ENCODE measurements around the gene EHBP1. TPM values are rescaled to one million over a fixed set of nuclear protein-coding genes. Genes with fewer than 3 reads are reported as not detected.
A peak's percentile ranks its signal among the peaks of the same experiment; 100 is the strongest.

Gene EHBP1
- total and polyA plus RNA-seq, 4 donors = 59.2 to 108 (median 83.2) TPM

GRCh38 chr2:62663920-62664795 lies 41.4 kb upstream of the EHBP1 start:
- H3K27ac ChIP-seq (ENCODE audit: low read depth, low read length) = peak overlapping the region; percentile 73
- peak in 1 of 6 donors; percentile 62 for DNase-seq (ENCODE audit: low read depth in 4 of 6, low spot score in 6 of 6)
- no peaks in the 10 kb centered on the region for H3K36me3 ChIP-seq (ENCODE audit: control insufficient read depth, insufficient read depth, low read length)
- H3K27me3 ChIP-seq (ENCODE audit: control insufficient read depth, insufficient read depth, low read length) = no peaks in the 10 kb centered on the region
- peaks cover 3% of the 10 kb centered on the region for H3K4me1 ChIP-seq (ENCODE audit: control insufficient read depth, insufficient read depth, low read length)
- H3K4me3 ChIP-seq (ENCODE audit: low read depth, low read length) = no peak overlapping the region
- H3K9me3 ChIP-seq (ENCODE audit: control insufficient read depth, insufficient read depth, low read length) = no peaks in the 10 kb centered on the region

- Histone ChIP-seq H3K4me3 (ENCODE audit: low read depth, low read length) (no peak overlapping the region), H3K9me3 (ENCODE audit: control insufficient read depth, insufficient read depth, low read length) (no peaks in the 10 kb centered on the region), H3K36me3 (ENCODE audit: control insufficient read depth, insufficient read depth, low read length) (no peaks in the 10 kb centered on the region), H3K4me1 (ENCODE audit: control insufficient read depth, insufficient read depth, low read length) (peaks cover 3% of the 10 kb centered on the region), H3K27ac (ENCODE audit: low read depth, low read length) (no peak overlapping the region), H3K27me3 (ENCODE audit: control insufficient read depth, insufficient read depth, low read length) (no peaks in the 10 kb centered on the region)
- WGBS (ENCODE audit: insufficient coverage) = no CpG with 5 or more reads among the region's 1 CpG
- no peak for DNase-seq (ENCODE audit: low read depth in 4 of 6, low spot score in 6 of 6)
These were observed 40.1 kb upstream of the EHBP1 start for GRCh38 chr2:62665446-62665845.

- Histone ChIP-seq H3K4me1 (ENCODE audit: control insufficient read depth, insufficient read depth, low read length) (no peaks in the 10 kb centered on the region), H3K36me3 (ENCODE audit: control insufficient read depth, insufficient read depth, low read length) (no peaks in the 10 kb centered on the region), H3K9me3 (ENCODE audit: control insufficient read depth, insufficient read depth, low read length) (no peaks in the 10 kb centered on the region), H3K27ac (ENCODE audit: low read depth, low read length) (no peak overlapping the region), H3K4me3 (ENCODE audit: low read depth, low read length) (no peak overlapping the region), H3K27me3 (ENCODE audit: control insufficient read depth, insufficient read depth, low read length) (no peaks in the 10 kb centered on the region)
- no peak for DNase-seq (ENCODE audit: low read depth in 4 of 6, low spot score in 6 of 6)
- WGBS (ENCODE audit: insufficient coverage) = 90% methylated on average over 4 of the region's 5 CpGs
These were observed 36.3 kb upstream of the EHBP1 start for GRCh38 chr2:62669180-62669579.

GRCh38 chr2:62672601-62673000 lies 32.9 kb upstream of the EHBP1 start:
- no CpG with 5 or more reads among the region's 1 CpG for WGBS (ENCODE audit: insufficient coverage)
- DNase-seq (ENCODE audit: low read depth in 4 of 6, low spot score in 6 of 6) = no peak
- no peaks in the 10 kb centered on the region for H3K4me1 ChIP-seq (ENCODE audit: control insufficient read depth, insufficient read depth, low read length)
- H3K9me3 ChIP-seq (ENCODE audit: control insufficient read depth, insufficient read depth, low read length) = no peaks in the 10 kb centered on the region
- H3K36me3 ChIP-seq (ENCODE audit: control insufficient read depth, insufficient read depth, low read length) = no peaks in the 10 kb centered on the region
- no peak overlapping the region for H3K27ac ChIP-seq (ENCODE audit: low read depth, low read length)
- no peak overlapping the region for H3K4me3 ChIP-seq (ENCODE audit: low read depth, low read length)
- no peaks in the 10 kb centered on the region for H3K27me3 ChIP-seq (ENCODE audit: control insufficient read depth, insufficient read depth, low read length)

- no peaks in the 10 kb centered on the region for H3K36me3 ChIP-seq (ENCODE audit: control insufficient read depth, insufficient read depth, low read length)
- H3K27ac ChIP-seq (ENCODE audit: low read depth, low read length) = no peak overlapping the region
- no peaks in the 10 kb centered on the region for H3K27me3 ChIP-seq (ENCODE audit: control insufficient read depth, insufficient read depth, low read length)
- no peak for DNase-seq (ENCODE audit: low read depth in 4 of 6, low spot score in 6 of 6)
- H3K4me3 ChIP-seq (ENCODE audit: low read depth, low read length) = no peak overlapping the region
- H3K4me1 ChIP-seq (ENCODE audit: control insufficient read depth, insufficient read depth, low read length) = no peaks in the 10 kb centered on the region
- H3K9me3 ChIP-seq (ENCODE audit: control insufficient read depth, insufficient read depth, low read length) = no peaks in the 10 kb centered on the region
These were observed 30.5 kb upstream of the EHBP1 start for GRCh38 chr2:62675062-62675461.

GRCh38 chr2:62685256-62685655 lies 20.3 kb upstream of the EHBP1 start:
- no peak overlapping the region for H3K27ac ChIP-seq (ENCODE audit: low read depth, low read length)
- H3K4me1 ChIP-seq (ENCODE audit: control insufficient read depth, insufficient read depth, low read length) = no peaks in the 10 kb centered on the region
- WGBS (ENCODE audit: insufficient coverage) = no CpG with 5 or more reads among the region's 2 CpGs
- DNase-seq (ENCODE audit: low read depth in 4 of 6, low spot score in 6 of 6) = no peak
- no peaks in the 10 kb centered on the region for H3K27me3 ChIP-seq (ENCODE audit: control insufficient read depth, insufficient read depth, low read length)
- no peaks in the 10 kb centered on the region for H3K9me3 ChIP-seq (ENCODE audit: control insufficient read depth, insufficient read depth, low read length)
- no peak overlapping the region for H3K4me3 ChIP-seq (ENCODE audit: low read depth, low read length)
- no peaks in the 10 kb centered on the region for H3K36me3 ChIP-seq (ENCODE audit: control insufficient read depth, insufficient read depth, low read length)

GRCh38 chr2:62686012-62686685 lies 19.4 kb upstream of the EHBP1 start:
- Histone ChIP-seq H3K27ac (ENCODE audit: low read depth, low read length) (no peak overlapping the region), H3K4me1 (ENCODE audit: control insufficient read depth, insufficient read depth, low read length) (no peaks in the 10 kb centered on the region), H3K4me3 (ENCODE audit: low read depth, low read length) (no peak overlapping the region), H3K36me3 (ENCODE audit: control insufficient read depth, insufficient read depth, low read length) (no peaks in the 10 kb centered on the region), H3K27me3 (ENCODE audit: control insufficient read depth, insufficient read depth, low read length) (no peaks in the 10 kb centered on the region), H3K9me3 (ENCODE audit: control insufficient read depth, insufficient read depth, low read length) (no peaks in the 10 kb centered on the region)
- 27% methylated on average over 4 of the region's 4 CpGs for WGBS (ENCODE audit: insufficient coverage)
- peak in 2 of 6 donors; percentile 49 to 90 for DNase-seq (ENCODE audit: low read depth in 4 of 6, low spot score in 6 of 6)

- Histone ChIP-seq H3K27me3 (ENCODE audit: control insufficient read depth, insufficient read depth, low read length) (no peaks in the 10 kb centered on the region), H3K9me3 (ENCODE audit: control insufficient read depth, insufficient read depth, low read length) (no peaks in the 10 kb centered on the region), H3K4me3 (ENCODE audit: low read depth, low read length) (no peak overlapping the region), H3K4me1 (ENCODE audit: control insufficient read depth, insufficient read depth, low read length) (no peaks in the 10 kb centered on the region), H3K36me3 (ENCODE audit: control insufficient read depth, insufficient read depth, low read length) (no peaks in the 10 kb centered on the region), H3K27ac (ENCODE audit: low read depth, low read length) (no peak overlapping the region)
- WGBS (ENCODE audit: insufficient coverage) = no CpG with 5 or more reads among the region's 2 CpGs
- no peak for DNase-seq (ENCODE audit: low read depth in 4 of 6, low spot score in 6 of 6)
These were observed 17.9 kb upstream of the EHBP1 start for GRCh38 chr2:62687636-62688035.

GRCh38 chr2:62688771-62689170 lies 16.7 kb upstream of the EHBP1 start:
- no CpG with 5 or more reads among the region's 1 CpG for WGBS (ENCODE audit: insufficient coverage)
- no peaks in the 10 kb centered on the region for H3K4me1 ChIP-seq (ENCODE audit: control insufficient read depth, insufficient read depth, low read length)
- no peak overlapping the region for H3K4me3 ChIP-seq (ENCODE audit: low read depth, low read length)
- H3K9me3 ChIP-seq (ENCODE audit: control insufficient read depth, insufficient read depth, low read length) = no peaks in the 10 kb centered on the region
- no peaks in the 10 kb centered on the region for H3K27me3 ChIP-seq (ENCODE audit: control insufficient read depth, insufficient read depth, low read length)
- DNase-seq (ENCODE audit: low read depth in 4 of 6, low spot score in 6 of 6) = no peak
- no peaks in the 10 kb centered on the region for H3K36me3 ChIP-seq (ENCODE audit: control insufficient read depth, insufficient read depth, low read length)
- H3K27ac ChIP-seq (ENCODE audit: low read depth, low read length) = no peak overlapping the region

GRCh38 chr2:62691186-62691585 lies 14.3 kb upstream of the EHBP1 start:
- no peaks in the 10 kb centered on the region for H3K4me1 ChIP-seq (ENCODE audit: control insufficient read depth, insufficient read depth, low read length)
- H3K27ac ChIP-seq (ENCODE audit: low read depth, low read length) = no peak overlapping the region
- no peak overlapping the region for H3K4me3 ChIP-seq (ENCODE audit: low read depth, low read length)
- H3K36me3 ChIP-seq (ENCODE audit: control insufficient read depth, insufficient read depth, low read length) = no peaks in the 10 kb centered on the region
- no peak for DNase-seq (ENCODE audit: low read depth in 4 of 6, low spot score in 6 of 6)
- no peaks in the 10 kb centered on the region for H3K27me3 ChIP-seq (ENCODE audit: control insufficient read depth, insufficient read depth, low read length)
- H3K9me3 ChIP-seq (ENCODE audit: control insufficient read depth, insufficient read depth, low read length) = no peaks in the 10 kb centered on the region
- WGBS (ENCODE audit: insufficient coverage) = no CpG with 5 or more reads among the region's 2 CpGs
